Activated CD8-positive, alpha-beta T cell treated with anti-CD3 and anti-CD28 coated beads for 36 hours (primary cell): ENCODE data around the gene GPAT2. TPM values are rescaled to one million over a fixed set of nuclear protein-coding genes. Genes with fewer than 3 reads are reported as not detected.
A peak's percentile ranks its signal among the peaks of the same experiment; 100 is the strongest.
"Not testable (repeated sequence)": the region's sequence is repeated elsewhere in the genome, so short reads cannot be mapped to it uniquely, and the experiment has no call there.

Experiments used
- ATAC-seq: fragments of 200-7000 bp; cut with Tn5 transposase; one replicate; pipeline ENCODE4 v1.10.0; 2021; ENCODE audit warnings: mild to moderate bottlenecking, moderate library complexity
- CTCF ChIA-PET: fragments of 350-600 bp; sonication (Branson Sonifier 250); formaldehyde crosslinking; loops from one replicate; lab custom pipeline; 2021; ENCODE audit warnings: antibody characterized with exemption; lab: Charles Lee
- POLR2A ChIA-PET: fragments of 350-600 bp; sonication (Branson Sonifier 250); formaldehyde crosslinking; loops from one replicate; lab custom pipeline; 2021; ENCODE audit warnings: antibody characterized with exemption; lab: Charles Lee
- DNase-seq: peaks from one replicate; pipeline ENCODE4 v3.0.0-alpha.2; 2020
- H3K27ac Mint-ChIP-seq: one replicate; pipeline ENCODE4 v1.8.0; 2021; ENCODE audit warnings: mild to moderate bottlenecking, mixed read lengths
- H3K27me3 Mint-ChIP-seq: one replicate; pipeline ENCODE4 v1.8.0; 2021; ENCODE audit warnings: mixed read lengths
- H3K36me3 Mint-ChIP-seq: one replicate; pipeline ENCODE4 v1.8.0; 2021; ENCODE audit warnings: low read depth, mixed read lengths
- H3K4me1 Mint-ChIP-seq: one replicate; pipeline ENCODE4 v1.8.0; 2021; ENCODE audit warnings: low read depth, mixed read lengths
- H3K4me3 Mint-ChIP-seq: one replicate; pipeline ENCODE4 v1.8.0; 2021; ENCODE audit warnings: mild to moderate bottlenecking, moderate library complexity, mixed read lengths
- H3K9me3 Mint-ChIP-seq: one replicate; pipeline ENCODE4 v1.8.0; 2021; ENCODE audit warnings: mixed read lengths
- CTCF ChIP-seq: fragments of 200-600 bp; IDR thresholded peaks from one replicate; pipeline ENCODE4 v1.8.0; 2022; ENCODE audit warnings: antibody characterized with exemption, mild to moderate bottlenecking
- intact Hi-C: fragments of 100-400 bp; cut with micrococcal nuclease; formaldehyde crosslinking; loops from one replicate; pipeline ENCODE4 v1.10.0; 2022
- total RNA-seq, 2 experiments: library from RNA; stranded (reverse); gene quantifications; one replicate each; pipeline ENCODE4 v1.2.3, GENCODE V29; 2021

The GPAT2 gene
- total RNA-seq, 2 experiments from 2014 or later = 9.7 to 10.2 TPM

- H3K4me1 Mint-ChIP-seq, H3K9me3 Mint-ChIP-seq, CTCF ChIA-PET, H3K4me3 Mint-ChIP-seq, DNase-seq, intact Hi-C loops, POLR2A ChIA-PET, ATAC-seq, H3K27me3 Mint-ChIP-seq, H3K36me3 Mint-ChIP-seq, H3K27ac Mint-ChIP-seq: not testable (repeated sequence)
These were observed 6.9 kb downstream of the GPAT2 start for GRCh38 chr2:96027725-96028325.

- CTCF ChIA-PET = interaction anchor here (1.4 kb wide), 1 partner anchor 148 kb away, joined by 3 read pairs; no protein-coding TSS in a partner anchor
- H3K36me3 Mint-ChIP-seq, intact Hi-C loops: not testable (repeated sequence)
These were observed 9.0 kb downstream of the GPAT2 start for GRCh38 chr2:96025755-96026154.

GRCh38 chr2:96025194-96025492 is 9.6 kb downstream of the GPAT2 start:
- intact Hi-C loops = no loop called here
- ATAC-seq = no peak

More at GRCh38 chr2:96025755-96026154, 9.0 kb downstream of the GPAT2 start:
- ATAC-seq, H3K9me3 Mint-ChIP-seq, H3K27me3 Mint-ChIP-seq, H3K27ac Mint-ChIP-seq, POLR2A ChIA-PET, H3K4me1 Mint-ChIP-seq, DNase-seq, H3K4me3 Mint-ChIP-seq: not testable (repeated sequence)

GRCh38 chr2:96024336-96025193 is 10.2 kb downstream of the GPAT2 start:
- TF ChIP-seq CTCF = no peak
- no peak for ATAC-seq

More at GRCh38 chr2:96025194-96025492, 9.6 kb downstream of the GPAT2 start:
- Mint-ChIP-seq H3K4me3 (no peak overlapping the region), H3K27ac (no peak overlapping the region), H3K36me3 (no peaks in the 10 kb centered on the region), H3K9me3 (no peaks in the 10 kb centered on the region), H3K4me1 (peaks cover 2% of the 10 kb centered on the region), H3K27me3 (no peaks in the 10 kb centered on the region)
- ChIA-PET CTCF (interaction anchor here (1.2 to 2.0 kb wide), 3 partner anchors 91 to 149 kb away, joined by 3 to 8 read pairs (median 3); partner anchors contain the start of genes ADRA2B and ASTL), POLR2A (interaction anchor here (1.4 kb wide), 1 partner anchor 117 kb away, joined by 4 read pairs; no protein-coding TSS in a partner anchor)
- TF ChIP-seq CTCF = no peak
- DNase-seq = no peak

GRCh38 chr2:96023701-96024100 is 11.0 kb downstream of the GPAT2 start:
- H3K27ac Mint-ChIP-seq, ATAC-seq, H3K4me3 Mint-ChIP-seq, H3K27me3 Mint-ChIP-seq, intact Hi-C loops, H3K9me3 Mint-ChIP-seq, H3K4me1 Mint-ChIP-seq, H3K36me3 Mint-ChIP-seq, DNase-seq: not testable (repeated sequence)
- CTCF ChIA-PET = interaction anchor here (1.8 to 2.9 kb wide), 4 partner anchors 23 to 151 kb away, joined by 6 to 23 read pairs (median 8); partner anchors contain the start of gene ADRA2B
- POLR2A ChIA-PET = interaction anchor here (1.4 to 1.6 kb wide), 2 partner anchors 93 to 119 kb away, joined by 4 read pairs; partner anchors contain the start of gene ADRA2B

More at GRCh38 chr2:96024336-96025193, 10.2 kb downstream of the GPAT2 start:
- ChIA-PET POLR2A (interaction anchor here (1.4 kb wide), 1 partner anchor 118 kb away, joined by 4 read pairs; no protein-coding TSS in a partner anchor), CTCF (interaction anchor here (1.2 to 2.0 kb wide), 3 partner anchors 92 to 150 kb away, joined by 3 to 8 read pairs (median 3); partner anchors contain the start of genes ADRA2B and ASTL)
- Mint-ChIP-seq H3K27ac (no peak overlapping the region), H3K9me3 (no peaks in the 10 kb centered on the region), H3K36me3 (no peaks in the 10 kb centered on the region), H3K27me3 (no peaks in the 10 kb centered on the region), H3K4me3 (no peak overlapping the region), H3K4me1 (peaks cover 4% of the 10 kb centered on the region)
- intact Hi-C loops = no loop called here
- no peak for DNase-seq

- H3K4me1 Mint-ChIP-seq, H3K36me3 Mint-ChIP-seq, H3K27me3 Mint-ChIP-seq, H3K27ac Mint-ChIP-seq, H3K9me3 Mint-ChIP-seq, H3K4me3 Mint-ChIP-seq, intact Hi-C loops: not testable (repeated sequence)
- ChIA-PET POLR2A (interaction anchor here (0.6 to 1.6 kb wide), 2 partner anchors 94 to 487 kb away, joined by 3 to 4 read pairs; partner anchors contain the start of gene ADRA2B), CTCF (interaction anchor here (0.6 to 2.9 kb wide), 29 partner anchors 8 to 244 kb away, joined by 3 to 23 read pairs (median 4); partner anchors contain the start of genes ADRA2B, ASTL and CIAO1)
- DNase-seq (peak; percentile 86), ATAC-seq (peak; percentile 93)
- peak; percentile 63 for TF ChIP-seq CTCF
These were observed 11.8 kb downstream of the GPAT2 start for GRCh38 chr2:96022701-96023447.

GRCh38 chr2:96022126-96022525 is 12.6 kb downstream of the GPAT2 start:
- intact Hi-C loops, ATAC-seq, H3K4me1 Mint-ChIP-seq, H3K9me3 Mint-ChIP-seq, DNase-seq, H3K36me3 Mint-ChIP-seq, H3K4me3 Mint-ChIP-seq, H3K27ac Mint-ChIP-seq, H3K27me3 Mint-ChIP-seq: not testable (repeated sequence)
- ChIA-PET CTCF (interaction anchor here (0.6 to 2.9 kb wide), 28 partner anchors 8 to 245 kb away, joined by 3 to 23 read pairs (median 4); partner anchors contain the start of genes ADRA2B, ASTL and CIAO1), POLR2A (interaction anchor here (0.6 to 1.6 kb wide), 2 partner anchors 94 to 488 kb away, joined by 3 to 4 read pairs; partner anchors contain the start of gene ADRA2B)

GRCh38 chr2:96021142-96021541 is 13.6 kb downstream of the GPAT2 start:
- H3K27ac Mint-ChIP-seq, H3K9me3 Mint-ChIP-seq, H3K4me3 Mint-ChIP-seq, H3K36me3 Mint-ChIP-seq, intact Hi-C loops, H3K4me1 Mint-ChIP-seq, POLR2A ChIA-PET, ATAC-seq, DNase-seq, H3K27me3 Mint-ChIP-seq: not testable (repeated sequence)
- CTCF ChIA-PET = interaction anchor here (2.9 kb wide), 1 partner anchor 154 kb away, joined by 23 read pairs; no protein-coding TSS in a partner anchor
